Mucosa of gallbladder (tissue), 1 donor: ENCODE data around the gene KCNQ1OT1. TPM values are rescaled to one million over a fixed set of nuclear protein-coding genes. Genes with fewer than 3 reads are reported as not detected.

Experiments
- DNase-seq: peaks from one replicate; pipeline ENCODE4 v3.0.0-alpha.2; 2020; ENCODE audit warnings: low spot score
- total RNA-seq: library from RNA; stranded (reverse); gene quantifications from one replicate; pipeline ENCODE4 v1.2.1, GENCODE V29; 2021
- donor health status: DM: no; HTN: no; CAD: no.

The KCNQ1OT1 gene
- total RNA-seq, 1 donor from 2014 or later, result 2.2 TPM

DNA sequence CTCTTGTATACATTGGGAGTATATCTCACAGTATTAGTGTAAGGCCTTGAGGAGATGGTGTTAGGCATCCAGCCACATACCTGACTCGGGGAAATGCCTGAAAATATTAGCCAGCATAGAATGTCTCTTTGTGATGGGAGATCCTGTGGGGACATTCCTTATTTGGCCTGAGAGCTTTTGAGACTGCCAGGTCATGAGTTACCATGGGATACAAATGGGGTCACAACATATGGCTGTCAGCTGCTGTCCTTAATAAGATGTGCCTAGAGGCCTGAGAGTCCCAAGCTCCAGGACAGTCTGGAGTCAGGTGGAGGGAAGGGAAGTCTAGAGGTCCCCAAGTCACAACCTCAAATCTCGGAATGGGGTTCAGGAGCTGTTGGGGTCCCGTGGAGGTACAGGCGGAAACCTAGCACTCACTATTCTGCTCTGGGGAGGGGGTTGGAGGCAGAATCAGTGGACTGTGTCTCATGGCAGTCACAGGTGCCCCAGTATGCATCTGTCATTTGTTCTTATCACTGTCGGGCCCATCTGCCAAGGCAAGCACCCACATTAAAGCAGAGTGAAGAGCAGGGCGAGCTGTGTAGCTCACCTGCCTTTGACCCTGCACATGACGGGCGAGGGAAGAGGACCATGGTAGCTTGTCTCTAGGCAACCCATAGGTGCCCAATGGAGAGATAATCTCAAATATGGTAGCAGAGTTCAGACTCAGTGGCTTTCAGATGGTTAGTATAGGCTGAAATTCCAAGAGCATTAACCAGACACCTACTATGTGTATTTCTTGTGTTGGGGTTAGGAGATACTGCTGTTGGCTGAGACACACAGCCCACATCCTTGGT, 29.9 kb downstream of the KCNQ1OT1 start:
- DNase-seq, result no peak

GRCh38 chr11:2668876-2669275, 30.9 kb downstream of the KCNQ1OT1 start:
- peak; percentile 62 for DNase-seq

DNA sequence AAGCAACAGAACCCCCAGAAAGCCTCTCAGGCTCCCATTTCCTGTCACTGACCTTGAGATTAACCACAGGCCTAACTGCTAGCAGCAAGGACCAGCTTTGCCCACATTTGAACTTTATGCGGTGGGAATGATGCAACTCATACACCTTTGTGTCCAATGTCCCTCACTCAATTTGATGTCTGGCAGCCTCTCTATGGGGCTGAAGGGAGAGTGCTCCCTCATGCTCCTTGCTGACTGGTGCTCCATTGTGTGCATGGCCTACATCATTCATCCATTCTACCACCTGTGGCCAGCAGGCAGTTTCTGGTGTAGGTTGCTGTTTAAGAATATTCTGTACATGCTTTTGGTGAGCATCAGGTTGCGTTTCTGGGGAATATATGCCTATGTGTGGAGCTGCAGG, 31.9 kb downstream of the KCNQ1OT1 start:
- DNase-seq, result no peak

GRCh38 chr11:2666828-2667570, 32.8 kb downstream of the KCNQ1OT1 start:
- DNase-seq, result peak; percentile 9

DNA sequence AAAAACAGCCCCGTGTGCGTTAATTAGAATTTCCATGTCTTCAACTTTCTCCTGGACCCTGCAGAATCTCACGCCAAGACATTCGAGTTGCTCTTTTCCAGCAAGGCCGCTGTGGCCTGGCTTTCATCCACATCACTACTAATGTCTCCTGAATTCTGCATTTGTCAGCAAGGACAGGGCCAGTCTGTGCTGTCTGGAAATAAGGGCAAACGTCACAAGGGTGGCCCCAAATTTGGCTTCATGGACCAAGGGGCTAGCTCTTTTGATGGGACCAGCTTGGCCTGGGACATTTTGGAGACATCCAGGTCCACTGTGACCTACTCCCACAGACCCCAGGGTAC, 33.4 kb downstream of the KCNQ1OT1 start:
- peak; percentile 32 for DNase-seq

DNA sequence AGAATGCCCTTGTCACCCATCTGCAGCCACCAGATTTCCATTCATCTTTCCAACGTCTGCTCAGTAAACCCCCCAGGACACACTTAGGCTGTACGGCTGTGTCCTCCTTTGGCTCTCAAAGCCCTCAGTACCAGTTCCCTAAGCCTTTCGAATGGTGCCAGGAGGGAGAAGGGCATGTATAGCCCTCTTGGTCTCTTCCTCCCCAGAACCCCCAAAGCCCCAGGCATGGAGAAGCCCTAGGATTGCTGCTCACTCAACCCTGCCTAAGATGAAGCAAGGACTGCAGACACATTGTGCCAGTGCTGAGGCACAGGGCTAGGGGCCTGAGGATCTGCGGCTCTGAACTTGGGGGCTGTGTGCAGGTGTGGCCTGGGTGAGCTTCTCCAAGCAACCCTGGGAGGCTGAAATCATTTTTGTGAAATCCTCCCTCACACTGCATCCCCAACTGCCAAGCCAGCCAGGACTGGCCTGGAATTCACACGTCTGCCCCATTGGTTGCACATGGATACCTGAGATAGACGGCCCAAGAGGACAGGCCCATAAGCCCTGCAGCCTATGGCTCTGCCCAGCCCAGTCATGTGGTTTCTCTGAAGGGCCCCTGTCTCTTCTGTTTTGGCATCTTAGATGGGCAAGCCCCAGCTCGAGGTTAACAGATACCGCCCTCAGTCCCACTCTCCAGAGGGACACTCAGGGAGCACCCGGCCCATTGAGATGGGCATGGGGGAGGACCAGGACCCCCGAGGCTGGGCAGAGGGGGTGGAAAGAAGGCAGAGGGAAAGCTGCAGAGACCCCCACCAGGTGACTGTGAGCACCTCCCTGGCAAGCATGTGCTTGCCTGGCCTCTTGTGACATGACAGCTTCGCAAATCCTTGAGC, 34.0 kb downstream of the KCNQ1OT1 start:
- DNase-seq, result no peak

DNA sequence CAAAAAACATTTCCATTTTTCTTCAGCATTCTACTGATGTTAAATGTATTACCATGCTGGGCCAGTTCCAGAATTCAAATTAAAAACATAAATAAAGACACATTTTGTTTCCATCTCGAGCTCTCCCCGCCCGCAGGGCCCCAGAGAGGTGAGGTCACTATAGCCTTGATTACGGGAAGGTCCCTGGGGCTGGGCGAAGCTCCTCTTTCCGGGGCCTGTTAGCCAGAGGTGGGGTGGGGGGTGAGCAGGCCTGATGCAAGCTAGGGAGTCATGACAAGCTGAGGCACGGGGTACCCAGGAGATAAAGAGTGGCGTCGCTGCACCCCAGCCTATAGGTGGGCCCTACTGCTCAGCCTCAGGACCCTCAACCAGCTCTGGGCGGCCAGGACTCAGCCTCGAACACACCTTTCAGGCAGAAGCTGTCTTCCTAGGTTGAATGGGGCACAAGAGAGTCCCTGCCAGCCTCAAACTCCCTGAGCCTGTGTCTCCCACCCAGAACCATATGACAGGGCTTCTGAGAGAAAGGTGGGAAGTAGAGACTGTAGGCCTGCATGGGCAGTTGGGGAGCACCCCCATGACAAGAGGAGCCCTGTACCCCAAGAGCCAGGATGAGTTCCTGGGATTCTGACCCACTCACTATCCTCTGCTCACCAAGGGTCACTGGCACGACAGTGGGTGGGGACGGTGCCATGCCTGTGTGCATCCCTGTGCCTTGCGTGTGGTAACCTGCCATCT, 34.8 kb downstream of the KCNQ1OT1 start:
- DNase-seq, result no peak

- DNase-seq, result no peak
Observed at GRCh38 chr11:2664376-2664775, 35.4 kb downstream of the KCNQ1OT1 start.

- no peak for DNase-seq
Observed at GRCh38 chr11:2663915-2664314, 35.9 kb downstream of the KCNQ1OT1 start.

DNA sequence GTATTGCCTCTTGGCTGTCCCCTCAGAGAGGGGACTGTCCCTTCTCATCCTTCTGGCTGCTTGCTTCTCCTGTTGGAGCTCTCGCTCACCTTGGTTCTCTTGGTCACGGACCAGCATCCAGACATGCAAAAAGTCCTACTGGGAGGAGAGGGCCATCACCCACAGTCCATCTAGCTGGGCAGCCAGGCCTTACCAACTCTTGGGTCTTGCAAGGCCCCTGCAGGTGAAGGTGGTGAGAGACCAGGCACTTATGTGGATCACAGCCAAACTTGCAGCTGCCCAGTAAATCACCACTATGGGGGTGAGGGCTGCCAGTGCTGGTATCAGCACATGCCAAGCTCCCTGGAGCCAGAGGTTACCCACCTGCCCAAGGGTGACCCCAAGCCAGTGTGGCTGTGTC, 36.3 kb downstream of the KCNQ1OT1 start:
- peak; percentile 9 for DNase-seq

GRCh38 chr11:2662430-2663299, 37.1 kb downstream of the KCNQ1OT1 start:
- DNase-seq, result peak; percentile 9

GRCh38 chr11:2662024-2662312, 37.8 kb downstream of the KCNQ1OT1 start:
- no peak for DNase-seq

GRCh38 chr11:2661173-2662023, 38.4 kb downstream of the KCNQ1OT1 start:
- DNase-seq, result peak; percentile 7

DNA sequence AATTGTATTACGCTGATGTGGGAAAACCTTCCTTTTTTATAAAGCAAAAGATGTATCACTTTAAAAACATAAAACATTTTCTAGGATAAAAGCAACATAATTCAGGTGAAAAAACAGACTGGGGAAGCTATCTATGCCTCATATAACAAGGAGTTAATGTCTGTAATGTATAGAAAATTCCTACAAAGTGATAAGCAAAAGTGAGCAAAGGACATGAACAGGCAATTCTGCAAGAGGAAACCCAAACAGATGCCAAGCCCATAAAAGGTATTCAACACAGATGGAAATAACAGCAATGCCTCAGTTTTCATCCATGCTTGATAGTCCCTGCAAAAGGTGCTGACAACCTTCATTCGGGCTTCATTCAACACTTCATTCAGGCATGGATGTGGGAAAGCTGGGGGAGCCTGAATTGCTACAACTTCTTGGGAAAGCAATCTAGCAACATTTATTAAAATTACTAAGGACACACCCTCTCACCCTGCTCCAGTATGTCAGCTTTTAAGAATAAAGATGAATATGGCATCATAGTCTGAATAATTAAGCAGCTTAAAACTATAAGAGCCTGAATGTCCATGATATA, 39.3 kb downstream of the KCNQ1OT1 start:
- no peak for DNase-seq

DNA sequence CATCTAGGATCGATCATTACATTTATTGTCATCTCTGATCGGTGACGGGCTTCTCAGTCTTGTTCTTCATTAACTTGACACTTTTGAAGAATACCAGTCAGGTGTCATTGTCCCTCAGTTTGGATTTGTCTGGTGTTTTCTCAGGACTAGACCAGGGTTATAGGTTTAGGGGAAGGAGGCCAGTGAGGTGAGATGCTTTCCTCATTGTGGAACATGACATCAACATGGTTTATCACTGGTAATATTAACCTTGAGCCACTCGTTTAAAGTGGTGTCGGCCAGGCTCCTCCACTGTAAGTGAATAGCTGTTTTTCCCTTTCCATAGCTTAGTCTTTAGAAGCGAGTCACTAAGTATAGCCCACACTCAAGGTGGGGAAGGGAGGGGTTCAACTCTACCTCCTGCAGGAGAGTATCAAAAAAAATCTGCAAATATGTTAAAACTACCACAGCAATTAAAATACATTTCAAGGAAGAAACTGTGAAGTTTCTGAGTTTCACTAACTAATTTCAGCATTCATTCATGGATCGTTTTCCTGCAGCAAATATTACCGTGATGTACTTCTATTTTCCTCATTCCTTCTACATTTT, 42.0 kb downstream of the KCNQ1OT1 start:
- no peak for DNase-seq

- no peak for DNase-seq
Observed at GRCh38 chr11:2656859-2657258, 42.9 kb downstream of the KCNQ1OT1 start.

DNA sequence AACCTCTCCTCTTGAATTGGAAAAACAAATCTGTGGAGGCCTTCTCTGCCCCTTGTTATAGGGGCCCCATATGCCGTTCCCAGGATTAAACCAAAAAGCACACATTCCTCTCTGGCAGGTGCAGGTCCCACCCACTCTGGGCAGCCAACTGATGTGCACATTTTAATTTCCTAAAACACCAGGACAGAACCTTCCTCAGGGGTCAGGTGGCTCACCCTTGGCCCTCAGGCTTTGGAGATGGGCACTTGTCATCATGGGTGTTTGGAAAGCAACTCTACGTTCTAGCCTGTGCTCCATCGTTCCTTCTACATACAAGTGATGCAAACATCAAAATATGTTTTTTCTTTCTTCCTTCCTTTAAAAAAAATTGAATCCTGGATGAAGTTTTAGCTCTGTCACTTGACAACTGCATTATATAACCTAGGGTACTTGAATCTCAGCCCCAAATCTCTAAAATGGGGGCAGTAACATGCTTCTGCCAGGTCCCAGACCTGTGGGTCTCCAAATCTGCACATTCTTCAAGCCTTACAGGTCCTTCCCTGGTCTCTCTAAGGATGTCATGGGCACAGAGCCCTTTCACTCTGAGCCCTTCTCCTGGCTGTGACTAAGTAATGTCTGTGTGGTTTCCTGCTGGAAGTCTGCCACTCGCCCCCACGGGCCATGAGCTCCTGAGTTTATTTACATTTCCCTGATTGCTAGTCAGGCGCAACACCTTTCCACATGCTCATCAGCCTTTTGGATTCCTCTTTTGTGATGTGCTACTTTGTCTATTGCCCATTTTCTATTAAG, 43.8 kb downstream of the KCNQ1OT1 start:
- DNase-seq, result peak; percentile 56

DNA sequence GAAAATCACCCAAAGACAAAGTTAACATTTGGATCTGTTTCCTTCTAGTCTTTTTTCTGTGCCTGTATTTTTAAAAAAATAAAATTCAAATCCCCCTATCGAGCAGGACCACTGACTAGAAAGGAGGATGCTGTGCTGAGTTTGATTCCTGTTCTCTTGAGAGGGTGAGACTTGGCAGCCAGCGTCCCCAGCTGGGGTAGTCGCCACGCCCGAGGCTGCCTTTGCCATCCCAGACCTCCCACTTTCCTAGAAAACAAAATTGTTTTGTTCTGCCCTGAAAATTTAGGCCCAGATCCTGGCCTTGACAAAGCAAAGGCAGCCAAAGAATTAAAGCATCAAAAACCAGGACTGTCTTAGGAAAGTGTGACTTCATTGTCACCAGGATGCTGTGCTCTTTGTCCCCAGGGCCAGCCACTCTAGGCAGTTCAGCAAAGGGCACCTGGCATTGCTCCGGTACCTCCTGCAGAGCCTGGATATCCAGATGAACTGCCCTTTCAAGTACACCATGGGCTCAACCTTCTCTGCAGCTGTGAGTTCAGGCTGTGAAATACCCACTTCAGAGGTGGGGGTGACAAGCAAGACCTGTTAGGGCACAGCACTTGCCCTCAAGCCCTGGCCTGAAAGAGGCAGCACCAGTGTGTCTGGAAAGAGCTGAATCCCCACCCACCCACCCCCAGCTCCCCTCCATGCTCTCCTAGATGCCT, 44.6 kb downstream of the KCNQ1OT1 start:
- DNase-seq, result no peak
